ENCODE data around the gene TAF7L. TPM values are rescaled to one million over a fixed set of nuclear protein-coding genes. Genes with fewer than 3 reads are reported as not detected.
"Not testable (repeated sequence)": the region's sequence is repeated elsewhere in the genome, so short reads cannot be mapped to it uniquely, and the experiment has no call there.

Gene TAF7L, protein sequence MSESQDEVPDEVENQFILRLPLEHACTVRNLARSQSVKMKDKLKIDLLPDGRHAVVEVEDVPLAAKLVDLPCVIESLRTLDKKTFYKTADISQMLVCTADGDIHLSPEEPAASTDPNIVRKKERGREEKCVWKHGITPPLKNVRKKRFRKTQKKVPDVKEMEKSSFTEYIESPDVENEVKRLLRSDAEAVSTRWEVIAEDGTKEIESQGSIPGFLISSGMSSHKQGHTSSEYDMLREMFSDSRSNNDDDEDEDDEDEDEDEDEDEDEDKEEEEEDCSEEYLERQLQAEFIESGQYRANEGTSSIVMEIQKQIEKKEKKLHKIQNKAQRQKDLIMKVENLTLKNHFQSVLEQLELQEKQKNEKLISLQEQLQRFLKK
- 0.10 and 0.13 TPM in 2 replicates for total RNA-seq (2014; rRNA removed; shearing (Covaris generic))

GRCh38 chrX:101290957-101291603 is at the start of gene TAF7L:
TSS of gene TAF7L (minus strand) at chrX:101291334. CDS start at chrX:101287543, 3,791 bp downstream.
- H3K4me3 ChIP-seq = no peak within 1 kb of the TSS
- DNase-seq = no peak

GRCh38 chrX:101337776-101338271 is 46.7 kb upstream of the TAF7L start:
- no peak overlapping the region for H3K27ac ChIP-seq
- DNase-seq = no peak
- H3K4me1 ChIP-seq = no peaks in the 10 kb centered on the region
- no peaks in the 10 kb centered on the region for H3K27me3 ChIP-seq
- H3K36me3 ChIP-seq = no peaks in the 10 kb centered on the region
- H3K9me3 ChIP-seq (replicated peaks) = no peaks in the 10 kb centered on the region
- H3K4me3 ChIP-seq = no peak overlapping the region

More at GRCh38 chrX:101290957-101291603, at the start of gene TAF7L:
- no peak within 1 kb of the TSS for H3K27ac ChIP-seq
- H3K27me3 ChIP-seq = no peaks in the 10 kb centered on the region
- no peaks in the 10 kb centered on the region for H3K9me3 ChIP-seq (replicated peaks)
- H3K4me1 ChIP-seq = no peaks in the 10 kb centered on the region
- H3K36me3 ChIP-seq = no peaks in the 10 kb centered on the region

GRCh38 chrX:101334310-101334709 is 43.2 kb upstream of the TAF7L start:
- H3K27me3 ChIP-seq; H3K9me3 ChIP-seq (replicated peaks); H3K27ac ChIP-seq; H3K4me1 ChIP-seq; H3K36me3 ChIP-seq; H3K4me3 ChIP-seq; DNase-seq: not testable (repeated sequence)

DNA sequence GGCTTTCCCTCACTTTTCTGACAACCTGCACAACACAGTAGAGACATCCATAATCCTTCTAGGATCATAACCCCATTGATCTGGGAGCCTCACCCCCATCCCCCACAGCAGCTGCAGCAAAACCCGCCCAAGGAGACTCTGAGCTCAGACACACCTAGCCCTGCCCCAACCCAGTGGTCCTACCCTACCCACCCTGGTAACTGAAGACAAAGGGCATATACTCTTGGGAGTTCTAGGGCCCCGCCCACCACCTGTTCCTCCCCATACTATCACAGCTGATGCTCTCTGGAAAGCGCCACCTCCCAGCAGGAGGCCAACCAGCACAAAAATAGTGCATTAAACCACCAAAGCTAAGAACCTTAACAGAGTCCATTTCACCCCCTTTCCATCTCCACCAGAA is 35.5 kb upstream of the TAF7L start:
- peak; percentile 85 to 87 for DNase-seq
- H3K27me3 ChIP-seq; H3K4me3 ChIP-seq; H3K9me3 ChIP-seq (replicated peaks); H3K36me3 ChIP-seq: not testable (repeated sequence)
- H3K27ac ChIP-seq = peak overlapping the region; percentile 31; the same call in 1 of the 2 replicates
- peaks cover 13% of the 10 kb centered on the region for H3K4me1 ChIP-seq

- DNase-seq = no peak
- no peaks in the 10 kb centered on the region for H3K4me1 ChIP-seq
- no peaks in the 10 kb centered on the region for H3K36me3 ChIP-seq
- H3K4me3 ChIP-seq = no peak overlapping the region
- H3K9me3 ChIP-seq (replicated peaks) = no peaks in the 10 kb centered on the region
- no peak overlapping the region for H3K27ac ChIP-seq
- no peaks in the 10 kb centered on the region for H3K27me3 ChIP-seq
These were observed 12.7 kb upstream of the TAF7L start for GRCh38 chrX:101303790-101304189.

- H3K9me3 ChIP-seq (replicated peaks); H3K4me3 ChIP-seq; DNase-seq; H3K36me3 ChIP-seq; H3K4me1 ChIP-seq; H3K27me3 ChIP-seq; H3K27ac ChIP-seq: not testable (repeated sequence)
These were observed 4.5 kb upstream of the TAF7L start for GRCh38 chrX:101295603-101296002.

DNA sequence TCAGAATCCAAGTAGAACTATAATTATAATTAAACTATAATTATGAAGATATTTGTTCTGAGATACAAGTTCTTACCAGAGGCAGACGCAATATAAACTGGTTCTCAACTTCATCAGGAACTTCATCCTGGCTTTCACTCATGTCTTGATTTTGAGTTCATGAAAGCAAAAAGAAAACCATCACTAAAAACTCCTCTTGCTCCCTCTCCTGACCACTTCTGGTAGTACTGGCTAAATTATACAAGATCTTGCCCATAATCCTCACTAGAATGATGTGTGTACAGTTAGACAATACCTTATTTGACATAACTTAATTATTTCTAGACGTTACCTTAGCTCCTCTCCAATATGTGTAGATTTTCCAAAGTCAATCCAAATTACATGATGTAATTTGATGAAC is 3.7 kb downstream of the TAF7L start:
- Histone ChIP-seq H3K27ac (no peak overlapping the region), H3K9me3 (replicated peaks) (no peaks in the 10 kb centered on the region), H3K27me3 (no peaks in the 10 kb centered on the region), H3K36me3 (no peaks in the 10 kb centered on the region), H3K4me3 (no peak overlapping the region), H3K4me1 (no peaks in the 10 kb centered on the region)
- DNase-seq = peak; percentile 5 to 71

GRCh38 chrX:101276238-101276637 is 14.9 kb downstream of the TAF7L start:
- no peak overlapping the region for H3K4me3 ChIP-seq
- no peaks in the 10 kb centered on the region for H3K9me3 ChIP-seq (replicated peaks)
- no peaks in the 10 kb centered on the region for H3K4me1 ChIP-seq
- H3K36me3 ChIP-seq = no peaks in the 10 kb centered on the region
- no peak for DNase-seq
- H3K27ac ChIP-seq = no peak overlapping the region
- no peaks in the 10 kb centered on the region for H3K27me3 ChIP-seq

GRCh38 chrX:101274198-101274597 is 16.9 kb downstream of the TAF7L start:
- no peaks in the 10 kb centered on the region for H3K4me1 ChIP-seq
- no peaks in the 10 kb centered on the region for H3K27me3 ChIP-seq
- DNase-seq = no peak
- H3K36me3 ChIP-seq = no peaks in the 10 kb centered on the region
- H3K9me3 ChIP-seq (replicated peaks) = no peaks in the 10 kb centered on the region
- no peak overlapping the region for H3K4me3 ChIP-seq
- no peak overlapping the region for H3K27ac ChIP-seq

GRCh38 chrX:101265869-101266428 is 25.2 kb downstream of the TAF7L start:
- DNase-seq = no peak
- Histone ChIP-seq H3K4me3 (no peak overlapping the region), H3K4me1 (no peaks in the 10 kb centered on the region), H3K36me3 (no peaks in the 10 kb centered on the region), H3K27me3 (no peaks in the 10 kb centered on the region), H3K27ac (no peak overlapping the region), H3K9me3 (replicated peaks) (no peaks in the 10 kb centered on the region)

DNA sequence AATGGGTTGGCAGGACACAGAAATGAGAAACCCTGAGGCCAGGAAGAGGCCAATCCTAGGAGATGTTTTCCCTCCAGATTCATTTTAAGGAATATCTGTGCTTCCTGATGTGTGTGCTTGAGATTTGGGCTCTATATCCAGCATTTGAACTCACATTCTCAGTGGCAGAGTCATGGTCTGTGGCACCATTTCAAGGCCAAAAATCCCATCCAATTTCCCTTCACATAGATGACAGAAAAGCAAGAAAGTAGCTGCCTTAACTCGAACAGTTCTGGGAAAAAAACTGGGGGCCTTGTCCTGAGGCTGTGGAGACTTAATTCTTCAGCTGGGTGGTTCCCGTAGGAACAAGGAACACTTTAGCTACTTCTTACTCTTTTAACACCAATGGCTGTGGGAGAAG is 27.4 kb downstream of the TAF7L start:
- Histone ChIP-seq H3K36me3 (no peaks in the 10 kb centered on the region), H3K27ac (no peak overlapping the region), H3K4me1 (no peaks in the 10 kb centered on the region), H3K27me3 (no peaks in the 10 kb centered on the region), H3K9me3 (replicated peaks) (no peaks in the 10 kb centered on the region), H3K4me3 (no peak overlapping the region)
- no peak for DNase-seq

GRCh38 chrX:101262590-101262989 is 28.5 kb downstream of the TAF7L start:
- Histone ChIP-seq H3K4me1 (peaks cover 6% of the 10 kb centered on the region; the same call in 1 of the 2 replicates), H3K27ac (no peak overlapping the region), H3K4me3 (no peak overlapping the region), H3K27me3 (no peaks in the 10 kb centered on the region), H3K9me3 (replicated peaks) (no peaks in the 10 kb centered on the region), H3K36me3 (no peaks in the 10 kb centered on the region)
- no peak for DNase-seq

DNA sequence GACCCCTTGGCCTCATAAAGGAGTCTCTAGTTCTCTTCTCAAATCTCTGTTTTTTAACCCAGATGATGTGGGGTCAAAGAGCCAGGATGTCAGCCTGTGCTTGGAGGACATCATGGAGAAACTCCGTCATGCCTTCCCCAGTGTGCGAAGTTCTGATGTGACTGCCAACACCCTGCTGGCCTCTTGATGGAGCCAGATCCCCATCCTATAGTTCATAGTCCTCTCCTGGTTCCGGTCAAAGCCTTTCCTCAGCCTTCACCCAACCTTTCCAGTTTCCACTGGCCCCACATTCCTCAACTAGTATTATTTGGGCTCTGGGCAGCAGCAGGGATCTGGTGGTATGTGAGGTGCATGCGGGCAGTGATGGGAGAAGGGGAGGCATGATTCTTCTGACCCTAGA is 30.7 kb downstream of the TAF7L start:
- Histone ChIP-seq H3K36me3 (no peaks in the 10 kb centered on the region), H3K27ac (no peak overlapping the region), H3K9me3 (replicated peaks) (no peaks in the 10 kb centered on the region), H3K4me3 (no peak overlapping the region), H3K4me1 (peaks cover 9% of the 10 kb centered on the region; the same call in 1 of the 2 replicates), H3K27me3 (no peaks in the 10 kb centered on the region)
- peak in 1 of 2 experiments; percentile 13 for DNase-seq

- DNase-seq = no peak
- Histone ChIP-seq H3K27me3 (no peaks in the 10 kb centered on the region), H3K27ac (no peak overlapping the region), H3K4me1 (peaks cover 9% of the 10 kb centered on the region; the same call in 1 of the 2 replicates), H3K36me3 (no peaks in the 10 kb centered on the region), H3K9me3 (replicated peaks) (no peaks in the 10 kb centered on the region), H3K4me3 (no peak overlapping the region)
These were observed 32.9 kb downstream of the TAF7L start for GRCh38 chrX:101258259-101258581.
